ENCODE results near the gene TNFSF10.

The TNFSF10 gene

DNA sequence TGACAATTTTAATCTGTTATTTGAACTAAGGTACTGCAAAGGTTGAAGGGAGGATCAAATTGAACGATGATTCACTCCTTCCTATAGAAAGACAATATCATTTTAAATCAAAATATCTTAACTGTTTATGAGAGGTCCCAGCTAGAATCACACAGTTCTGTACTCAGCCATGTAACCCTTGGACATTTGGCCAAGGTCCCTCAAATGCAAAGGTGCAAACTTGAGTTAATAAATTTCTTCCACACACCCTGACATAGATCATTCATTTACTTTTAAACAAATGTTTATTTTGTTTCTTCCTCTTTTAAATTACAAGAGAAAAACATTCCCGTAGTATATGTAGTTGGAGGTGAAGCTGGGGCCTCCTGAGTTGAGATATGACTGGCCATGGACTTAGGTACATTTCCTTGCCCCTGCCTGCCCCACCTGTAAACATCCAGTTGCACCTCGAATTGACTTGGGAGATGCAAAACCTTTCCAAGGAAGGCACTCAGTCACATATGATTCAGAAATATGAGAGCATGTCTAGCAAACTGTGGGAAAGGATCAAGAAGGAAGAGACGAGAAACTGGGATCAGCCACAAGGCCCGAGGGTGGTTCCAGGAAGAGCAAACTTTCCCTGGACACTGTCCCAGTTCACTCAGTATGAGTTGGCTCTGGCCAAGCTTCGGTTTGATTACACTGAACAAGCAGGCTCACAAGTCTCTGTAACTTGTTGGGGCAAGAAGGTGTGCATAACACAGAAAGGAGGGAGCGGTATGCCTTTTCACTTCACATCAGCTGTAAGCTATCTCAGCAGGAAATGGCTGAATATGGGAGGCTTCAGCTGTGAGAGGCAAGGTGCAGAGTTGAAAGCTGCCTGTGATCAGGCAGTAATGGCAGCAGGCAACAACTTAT lies 6.7 kb downstream of the TNFSF10 start:
- DNase-seq: no peak

DNA sequence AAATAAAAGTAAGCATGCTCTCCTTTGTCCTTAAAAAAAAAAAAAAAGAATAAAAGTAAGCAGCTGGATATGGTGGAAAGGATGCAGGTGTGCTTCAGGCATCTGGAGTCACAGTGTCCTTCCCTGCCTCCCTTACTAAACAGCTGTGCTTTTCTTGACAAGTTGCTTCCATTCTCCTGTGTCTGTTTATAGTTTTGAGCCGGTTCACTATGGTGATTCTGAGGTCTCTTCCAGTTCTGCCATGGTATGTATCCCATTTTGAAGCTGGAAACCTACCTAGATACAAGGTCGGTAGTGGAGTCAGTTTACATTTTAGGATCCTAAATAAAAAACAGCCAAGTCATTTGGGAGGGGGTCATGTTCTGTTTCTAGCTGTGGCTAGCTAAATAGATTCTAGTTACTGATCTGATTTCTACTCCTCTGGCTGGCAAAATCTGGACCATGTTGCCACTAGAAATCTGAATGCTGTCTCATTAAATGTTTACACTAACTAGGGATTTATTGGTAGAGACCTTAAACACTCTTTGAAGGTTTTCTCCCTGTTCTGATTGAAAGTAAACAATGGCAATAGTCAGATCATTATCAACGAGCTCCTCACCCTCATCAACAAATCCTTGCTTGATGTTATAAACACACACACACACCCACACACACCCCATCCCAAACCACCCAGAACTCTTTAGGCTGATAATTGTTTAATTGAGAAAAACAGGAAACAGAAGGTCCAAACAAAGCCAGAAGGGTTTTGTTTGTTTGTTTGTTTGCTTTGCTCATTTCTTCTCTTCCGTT lies 7.9 kb downstream of the TNFSF10 start:
- peak; percentile 13 for DNase-seq

DNA sequence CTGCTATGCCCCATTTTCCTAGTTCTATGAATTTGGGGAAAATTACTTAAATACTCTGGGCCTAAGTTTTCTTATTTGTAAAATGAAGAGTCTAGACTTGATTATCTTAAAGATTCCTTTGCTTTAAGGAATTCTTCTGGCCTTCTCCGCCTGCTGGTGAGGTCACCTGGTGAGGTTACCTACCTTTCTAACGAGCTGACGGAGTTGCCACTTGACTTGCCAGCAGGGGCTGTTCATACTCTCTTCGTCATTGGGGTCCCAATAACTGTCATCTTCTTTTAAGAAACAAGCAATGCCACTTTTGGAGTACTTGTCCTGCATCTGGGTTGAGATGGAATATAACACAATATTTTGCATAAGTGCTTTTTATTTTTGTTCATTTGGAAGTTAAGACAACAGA lies 8.6 kb downstream of the TNFSF10 start:
- DNase-seq: no peak

DNA sequence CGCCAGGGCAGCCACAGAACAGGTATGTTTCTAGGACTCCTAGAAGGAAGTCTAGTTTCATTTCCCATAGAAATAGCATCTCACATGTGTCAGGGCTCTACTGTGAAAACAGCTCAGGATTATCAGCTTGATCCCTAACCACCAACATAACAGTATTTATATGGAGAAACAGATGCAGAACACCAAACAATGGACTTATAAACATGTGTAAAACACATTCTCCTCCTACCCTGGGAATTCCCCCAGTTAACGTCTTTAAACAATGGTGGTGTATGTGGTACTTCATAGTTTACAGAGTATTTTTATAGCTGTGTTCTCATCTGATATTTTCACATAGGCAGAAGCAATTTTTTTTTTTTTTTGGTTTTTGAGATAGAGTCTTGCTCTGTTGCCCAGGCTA lies 9.7 kb downstream of the TNFSF10 start:
- peak; percentile 8 for DNase-seq

DNA sequence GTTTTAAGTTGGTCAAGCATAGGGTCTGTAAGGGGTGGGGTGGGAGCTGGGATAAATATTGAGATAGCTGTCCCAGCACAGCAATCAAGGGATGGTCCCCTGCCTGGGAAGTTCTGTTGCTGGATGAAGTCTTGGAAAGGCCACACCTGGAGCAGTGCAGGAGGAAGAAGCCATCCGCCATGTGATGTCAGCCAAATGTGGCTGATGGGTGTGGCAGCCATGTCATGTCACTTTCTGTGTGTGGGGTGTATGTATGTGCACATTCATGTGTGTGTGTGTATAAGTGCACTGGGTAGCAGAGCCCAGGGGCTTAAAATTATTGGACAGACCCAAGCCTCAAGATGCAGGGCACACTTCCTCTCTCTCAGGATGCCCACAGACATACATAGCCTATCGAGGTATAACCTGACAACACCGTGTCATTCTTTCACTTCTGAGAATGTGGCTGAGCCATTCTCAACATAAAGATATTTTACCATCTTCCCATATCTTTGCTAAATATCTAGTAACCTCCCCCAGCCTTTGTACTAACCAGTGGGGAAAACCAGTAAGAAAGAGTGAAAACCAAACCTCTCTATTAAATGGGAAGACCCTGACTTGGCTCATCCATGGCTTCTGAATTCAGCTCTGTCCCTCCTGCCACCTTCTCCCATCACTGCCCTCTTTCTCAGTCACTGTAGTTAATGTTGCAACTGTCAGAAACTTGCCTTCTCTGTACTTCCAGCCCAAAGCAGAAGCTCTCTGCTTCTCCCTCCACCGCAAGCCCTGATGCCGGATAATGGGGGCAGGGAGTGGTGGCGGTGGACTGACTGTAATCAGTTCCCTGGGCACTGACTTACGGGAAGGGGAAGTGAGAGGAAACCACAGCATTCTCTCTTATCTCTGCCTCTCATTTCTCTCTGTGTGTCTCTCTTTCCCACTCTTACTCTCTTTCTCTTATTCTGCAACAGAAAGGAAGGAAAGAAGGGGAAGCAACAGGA lies 11.2 kb downstream of the TNFSF10 start:
- peak; percentile 96 for DNase-seq

DNA sequence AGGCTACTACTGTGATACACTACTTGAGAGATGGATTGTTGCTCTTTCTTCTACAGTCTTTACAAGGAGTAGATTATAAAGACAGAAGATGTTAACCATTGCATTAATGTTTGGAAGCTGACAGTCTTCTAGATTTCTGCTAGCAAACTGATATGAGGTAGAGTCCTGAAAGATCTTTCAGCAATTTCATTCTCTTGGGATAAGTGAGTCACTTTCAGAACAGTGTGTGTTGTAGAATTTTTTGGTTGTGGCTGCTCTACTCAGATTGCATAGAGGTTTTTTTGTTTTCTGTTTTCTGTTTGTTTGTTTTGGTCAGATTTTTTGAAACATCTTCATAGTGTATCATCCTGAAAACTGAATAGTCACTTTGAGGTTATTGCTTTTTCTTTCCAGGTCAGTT lies 17.1 kb downstream of the TNFSF10 start:
- DNase-seq: no peak

DNA sequence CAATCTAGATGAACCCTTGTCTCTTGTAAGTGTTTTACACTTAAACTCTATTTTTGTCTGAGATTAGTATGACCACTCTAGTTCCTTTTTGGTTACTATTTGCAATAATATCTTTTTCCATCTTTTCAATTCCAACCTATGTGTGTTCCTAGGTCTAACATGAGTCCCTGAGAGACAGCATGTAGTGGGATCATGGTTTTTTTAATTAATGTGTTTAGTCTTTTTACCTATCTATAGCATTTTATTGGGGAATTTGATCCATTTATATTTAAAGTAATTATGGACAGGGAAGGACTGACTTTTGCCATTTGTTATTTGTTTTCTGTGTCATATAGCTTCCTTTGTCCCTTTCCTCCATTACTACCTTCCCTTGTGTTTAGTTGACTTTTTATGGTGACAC lies 21.7 kb downstream of the TNFSF10 start:
- DNase-seq: no peak

DNA sequence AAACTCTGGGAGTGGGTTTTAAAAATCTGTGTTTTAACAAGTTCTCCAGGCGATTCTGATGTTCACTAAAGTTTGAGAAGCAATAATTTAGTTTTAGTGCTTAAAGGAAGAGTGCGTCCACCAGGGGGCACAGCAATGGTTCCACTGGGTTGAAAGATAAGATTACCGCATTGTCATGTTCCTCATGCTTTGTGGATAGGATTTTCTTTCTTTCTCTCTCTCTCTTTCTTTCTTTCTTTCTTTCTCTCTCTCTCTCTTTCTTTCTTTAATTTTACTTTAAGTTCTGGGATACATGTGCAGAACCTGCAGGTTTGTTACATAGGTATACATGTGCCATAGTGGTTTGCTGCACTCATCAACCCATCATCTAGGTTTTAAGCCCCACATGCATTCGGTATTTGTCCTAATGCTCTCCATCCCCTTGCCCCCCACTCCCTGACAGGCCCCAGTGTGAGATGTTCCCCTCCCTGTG lies 33.0 kb downstream of the TNFSF10 start:
- DNase-seq: peak; percentile 87

DNA sequence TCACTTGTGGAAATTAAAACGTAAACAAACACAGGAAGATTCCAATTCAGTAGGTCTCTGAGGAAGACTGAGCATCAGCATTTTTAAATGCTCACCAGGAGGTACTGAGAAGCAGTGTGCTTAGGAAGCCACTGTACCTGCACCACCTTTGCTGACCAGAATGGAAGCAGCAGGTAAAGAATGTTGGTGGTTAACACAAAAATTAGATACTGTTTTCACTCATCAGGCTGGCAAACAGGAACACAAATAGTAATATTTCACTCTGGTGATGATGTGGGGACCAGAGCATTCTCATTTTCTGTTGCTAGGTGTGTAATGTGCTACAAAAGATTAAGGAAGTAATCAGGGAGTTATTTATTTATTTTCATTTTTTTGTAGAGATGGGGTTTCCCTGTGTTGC lies 45.1 kb downstream of the TNFSF10 start:
- DNase-seq: no peak

DNA sequence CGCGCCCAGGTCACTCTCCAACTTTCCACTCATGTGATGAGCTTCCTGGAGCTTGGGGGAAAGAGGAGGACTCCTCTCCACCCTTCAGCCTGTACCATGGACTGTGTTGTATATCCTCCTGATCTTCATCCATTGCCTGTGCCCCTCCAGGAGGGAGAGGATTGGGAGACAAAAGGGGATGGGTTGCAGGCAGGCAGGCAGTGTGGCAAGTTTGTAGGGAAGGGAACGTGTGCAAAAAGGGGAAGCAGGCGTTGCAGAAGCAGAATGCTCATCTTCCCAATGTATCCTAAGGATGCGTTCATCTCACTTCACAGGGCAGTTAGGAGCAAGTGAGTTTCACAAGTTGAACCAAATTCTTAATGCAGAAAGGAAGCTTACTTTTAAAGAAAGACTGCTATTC lies 46.9 kb downstream of the TNFSF10 start:
- no peak for DNase-seq

DNA sequence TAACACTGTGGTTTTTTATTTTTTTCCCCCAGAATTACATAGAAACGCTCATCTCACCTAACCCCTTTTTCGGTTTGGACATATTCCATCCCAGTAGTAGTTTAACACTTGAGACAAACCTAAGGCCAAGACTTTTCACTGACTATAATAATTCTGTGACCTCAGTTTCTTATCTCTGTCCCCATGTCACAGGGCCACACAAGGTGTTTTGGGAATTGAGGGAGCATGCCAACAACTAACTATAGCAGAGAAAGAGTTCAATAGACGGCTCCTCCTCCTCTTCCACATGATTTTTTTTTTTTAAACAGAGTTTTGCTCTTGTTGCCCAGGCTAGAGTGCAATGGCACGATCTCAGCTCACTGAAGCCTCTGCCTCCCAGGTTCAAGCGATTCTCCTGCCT lies 47.5 kb downstream of the TNFSF10 start:
- DNase-seq: no peak

DNA sequence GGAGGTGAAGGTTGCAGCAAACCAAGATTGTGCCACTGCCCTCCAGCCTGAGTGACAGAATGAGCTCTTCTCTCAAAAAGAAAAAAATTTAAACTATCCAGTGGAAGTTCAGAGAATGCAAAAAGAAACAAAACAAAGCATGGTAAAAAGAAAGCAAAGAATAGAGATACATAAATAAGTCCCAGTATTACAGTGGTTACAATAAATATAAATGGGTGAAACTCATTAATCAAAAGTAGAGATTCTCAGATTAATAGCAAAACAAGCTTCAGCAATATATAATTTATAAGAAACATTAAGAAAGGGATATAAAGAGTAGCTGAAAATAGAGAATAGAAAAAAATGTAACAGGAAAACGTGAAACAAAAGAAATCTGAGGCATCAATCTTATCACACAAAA lies 51.3 kb downstream of the TNFSF10 start:
- no peak for DNase-seq

DNA sequence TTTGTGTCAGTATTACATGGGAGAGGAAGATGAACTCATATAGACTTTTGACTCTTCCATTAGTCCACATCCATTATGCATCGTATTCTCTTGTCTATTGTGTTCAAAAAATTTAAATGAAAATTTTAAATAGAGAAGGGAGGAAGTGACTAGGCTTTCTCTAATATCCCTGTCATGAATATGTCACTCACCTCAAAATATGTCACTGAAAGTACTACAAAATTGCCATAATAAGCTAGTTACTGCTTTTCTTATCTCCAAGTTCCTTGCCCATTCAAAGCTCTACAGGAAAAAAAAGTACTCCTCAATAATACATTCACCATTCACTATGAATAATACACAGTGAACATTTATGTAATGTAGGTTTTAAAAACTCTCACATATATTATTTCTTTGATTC lies 52.6 kb downstream of the TNFSF10 start:
- no peak for DNase-seq

DNA sequence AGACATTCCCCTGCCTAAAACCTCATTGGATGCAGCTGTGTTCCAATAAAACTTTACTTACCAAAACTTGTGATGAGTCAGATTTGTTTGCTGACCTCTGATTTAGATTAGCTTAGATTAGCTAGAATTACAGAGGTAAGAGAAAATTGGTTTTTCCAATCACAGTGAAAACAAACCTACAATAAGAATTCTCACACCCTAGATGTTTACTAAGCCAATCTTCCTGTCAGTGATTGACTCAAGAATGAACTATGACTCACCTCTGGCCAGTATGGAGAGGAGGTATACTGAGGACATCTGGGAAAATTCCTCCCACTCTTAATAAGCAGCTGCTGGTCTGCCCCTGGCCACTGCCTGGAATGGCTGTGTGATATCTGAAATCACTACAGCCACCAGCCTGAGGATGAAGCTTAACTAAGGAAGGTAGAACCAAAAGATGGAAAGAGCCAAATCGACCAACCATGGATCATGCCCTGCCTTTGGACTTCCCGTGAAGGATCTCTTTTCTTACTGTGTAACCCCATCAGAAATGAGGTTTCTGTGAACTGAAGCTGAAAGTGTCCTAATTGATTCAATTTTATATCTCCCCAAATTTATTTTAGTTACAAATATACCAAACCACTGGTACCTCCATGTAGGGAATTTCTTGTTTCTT lies 55.9 kb downstream of the TNFSF10 start:
- DNase-seq: no peak

DNA sequence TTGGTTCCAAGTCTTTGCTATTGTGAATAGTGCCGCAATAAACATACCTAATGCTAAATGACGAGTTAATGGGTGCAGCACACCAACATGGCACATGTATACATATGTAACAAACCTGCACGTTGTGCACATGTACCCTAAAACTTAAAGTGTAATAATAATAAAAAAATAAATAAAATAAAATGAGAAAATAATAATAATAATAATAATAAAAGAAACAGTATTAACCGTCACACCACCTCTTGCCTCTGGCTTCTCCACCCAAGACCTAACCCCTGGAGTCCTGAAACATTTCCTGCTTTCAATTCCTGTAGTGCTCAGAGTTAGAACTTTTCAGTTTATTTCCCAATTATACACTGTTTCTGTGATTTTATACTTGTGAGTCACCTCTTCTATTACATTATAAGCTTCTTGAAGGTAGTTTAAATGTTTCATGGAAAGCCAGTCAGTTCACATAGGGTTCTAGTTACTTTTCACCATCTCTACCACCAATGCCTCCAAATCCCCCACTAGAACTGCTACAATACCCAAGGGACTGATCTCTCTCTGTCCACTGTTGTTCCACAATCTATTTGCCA lies 56.6 kb downstream of the TNFSF10 start:
- no peak for DNase-seq

DNA sequence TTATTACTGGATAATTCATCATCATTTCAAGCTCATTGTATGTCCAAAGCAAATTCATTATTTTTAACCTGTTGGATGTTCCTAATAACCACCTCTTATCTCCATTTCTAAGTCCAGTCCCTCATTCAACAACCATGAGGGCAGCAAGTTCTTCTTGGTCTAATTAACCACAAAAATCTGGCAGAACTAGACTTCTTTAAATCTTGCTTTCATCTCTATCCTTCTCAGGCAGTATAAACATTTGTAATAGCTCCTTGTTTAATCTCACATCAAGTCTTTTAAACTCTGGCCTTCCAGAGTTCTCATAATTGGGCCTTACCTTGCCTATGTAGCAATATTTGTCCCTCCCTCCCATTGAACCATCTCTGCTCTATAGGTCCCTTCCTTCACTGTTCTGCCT lies 57.9 kb downstream of the TNFSF10 start:
- DNase-seq: no peak

DNA sequence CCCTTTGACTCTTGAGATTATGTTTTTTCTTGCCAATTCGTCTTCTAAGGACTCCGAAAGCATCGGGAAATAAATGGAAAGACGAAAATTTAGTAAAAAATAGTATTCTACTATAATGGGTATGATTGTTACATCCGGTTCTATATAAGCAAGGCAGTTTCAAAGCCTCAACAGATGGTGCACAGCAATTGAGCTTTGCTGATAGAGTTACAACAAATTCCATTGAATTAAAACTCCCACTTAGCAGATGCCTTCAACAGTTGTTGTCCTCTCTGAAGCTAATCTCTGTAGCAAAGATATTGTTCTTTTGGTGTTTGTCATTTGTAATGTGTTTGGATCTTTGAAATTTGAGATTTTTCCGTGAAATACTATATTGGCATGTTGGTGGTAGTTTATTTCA lies 58.9 kb downstream of the TNFSF10 start:
- DNase-seq: no peak

DNA sequence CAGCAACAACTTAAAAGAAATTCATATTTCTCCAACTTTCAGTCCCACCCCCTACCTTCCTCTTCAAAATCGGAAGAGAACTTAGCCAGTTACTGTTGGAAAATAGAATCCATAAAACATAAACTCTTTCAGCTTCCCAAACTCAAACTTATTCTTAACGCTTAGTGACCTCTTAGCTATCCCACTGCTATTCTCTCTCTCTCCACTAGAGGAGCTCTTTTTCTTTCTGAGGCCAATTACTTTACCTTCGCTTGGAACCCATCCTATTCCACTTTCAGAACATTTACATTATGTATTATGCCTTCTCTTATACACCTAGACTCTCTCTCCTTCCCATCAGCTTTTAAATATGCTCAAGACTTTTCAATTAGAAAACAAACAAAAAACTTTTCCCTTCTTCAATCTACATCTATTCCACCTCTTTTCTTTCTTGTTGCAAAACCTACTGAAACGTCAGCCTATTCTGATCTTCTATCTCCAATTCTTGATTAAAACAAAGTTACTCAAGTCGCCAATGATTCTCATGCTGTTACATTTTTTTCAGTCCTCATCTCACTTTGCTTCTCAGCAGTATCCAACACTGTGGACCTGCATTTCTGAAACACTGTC lies 61.6 kb downstream of the TNFSF10 start:
- peak; percentile 52 for DNase-seq

DNA sequence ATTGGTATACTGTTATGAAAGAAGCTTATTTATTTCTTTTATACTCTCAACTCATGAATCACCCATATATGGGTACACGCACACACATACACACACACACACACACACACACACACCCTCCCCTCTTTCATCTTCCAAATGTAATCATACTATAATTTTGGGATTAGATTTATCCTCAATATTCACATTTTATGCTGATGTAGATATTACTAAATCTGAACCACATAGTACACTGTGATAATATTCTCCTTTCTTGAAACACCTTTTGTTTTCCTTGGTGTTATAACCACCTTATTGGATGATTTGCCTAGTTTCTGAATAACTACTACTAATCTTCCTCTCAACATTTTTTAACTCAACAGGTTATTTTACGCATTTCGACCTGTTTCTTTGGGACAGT lies 66.8 kb downstream of the TNFSF10 start:
- DNase-seq: no peak
